Inflammatory macrophage (primary cell): ENCODE measurements around the gene NFATC3.

Experiments
- DNase-seq, 2 donors: peaks; one replicate each; pipeline ENCODE4 v3.0.0-alpha.2; 2020 to 2022
- total RNA-seq, 18 experiments: gene quantifications; one replicate each; lab custom pipeline; 2026; ENCODE audit warnings: mixed read lengths in 6 of 18, inconsistent platforms in 2 of 18; lab: John Stamatoyannopoulos, UW

Gene NFATC3
- 22.3 to 168 (median 74.3) reads per million in 18 experiments for total RNA-seq

DNA sequence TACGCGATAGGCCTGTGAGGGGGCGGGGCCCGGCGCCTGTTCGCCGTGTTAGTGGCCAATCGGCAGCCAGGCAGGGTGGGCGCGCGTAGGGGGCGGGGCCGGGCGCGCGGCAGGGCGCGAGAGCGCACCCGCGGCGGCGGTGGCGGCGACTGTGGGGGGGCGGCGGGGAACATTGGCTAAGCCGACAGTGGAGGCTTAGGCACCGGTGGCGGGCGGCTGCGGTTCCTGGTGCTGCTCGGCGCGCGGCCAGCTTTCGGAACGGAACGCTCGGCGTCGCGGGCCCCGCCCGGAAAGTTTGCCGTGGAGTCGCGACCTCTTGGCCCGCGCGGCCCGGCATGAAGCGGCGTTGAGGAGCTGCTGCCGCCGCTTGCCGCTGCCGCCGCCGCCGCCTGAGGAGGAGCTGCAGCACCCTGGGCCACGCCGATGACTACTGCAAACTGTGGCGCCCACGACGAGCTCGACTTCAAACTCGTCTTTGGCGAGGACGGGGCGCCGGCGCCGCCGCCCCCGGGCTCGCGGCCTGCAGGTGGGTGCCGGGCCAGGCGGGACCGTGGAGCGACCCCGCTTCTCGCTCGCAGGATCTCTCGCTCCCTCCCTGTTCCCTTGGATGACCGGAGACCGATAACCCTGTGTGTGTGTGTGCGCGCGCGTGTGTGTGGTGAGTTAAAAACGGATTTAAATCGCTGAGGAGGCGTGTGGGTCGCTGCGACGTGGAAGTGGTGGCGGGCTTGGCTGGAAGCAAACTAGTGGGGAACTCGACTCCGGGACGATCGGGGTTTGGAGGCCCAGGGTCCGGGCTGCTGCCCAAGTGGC is at the start of gene NFATC3:
TSS of gene NFATC3 (plus strand) at position 112 of the 813 bp plus-strand sequence. CDS start at position 424, 312 bp downstream.
- DNase-seq: peak; percentile 98 to 99

DNA sequence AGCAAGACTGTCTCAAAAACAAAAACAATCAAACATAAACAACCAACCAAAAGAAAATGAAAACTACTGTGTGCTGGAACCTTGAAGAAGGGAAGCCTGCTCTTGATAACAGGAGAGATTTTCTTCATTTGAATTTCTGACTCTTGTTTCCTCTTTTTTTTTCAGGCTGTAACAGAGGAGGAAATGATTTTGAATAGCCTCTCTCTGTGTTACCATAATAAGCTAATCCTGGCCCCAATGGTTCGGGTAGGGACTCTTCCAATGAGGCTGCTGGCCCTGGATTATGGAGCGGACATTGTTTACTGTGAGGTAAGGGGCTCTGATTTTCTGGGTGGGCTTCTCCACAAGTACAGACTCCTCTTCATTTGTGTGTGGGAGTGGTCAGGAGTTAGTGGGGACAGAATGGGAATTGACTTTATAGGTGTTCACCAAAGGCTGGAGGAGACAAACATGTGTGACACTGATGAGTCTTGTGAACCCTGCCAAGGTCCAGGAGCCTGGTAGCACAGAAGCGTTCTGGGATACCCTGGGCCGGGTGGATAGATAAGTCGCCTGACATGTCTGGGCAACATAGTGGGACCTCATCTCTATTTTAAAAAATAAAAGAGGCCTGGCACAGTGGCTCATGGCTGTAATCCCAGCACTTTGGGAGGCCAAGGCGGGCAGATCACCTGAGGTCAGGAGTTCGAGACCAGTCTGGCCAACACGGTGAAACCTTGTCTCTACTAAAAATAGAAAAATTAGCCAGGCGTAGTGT is 47.2 kb upstream of the NFATC3 start:
- DNase-seq: peak; percentile 9 to 36

DNA sequence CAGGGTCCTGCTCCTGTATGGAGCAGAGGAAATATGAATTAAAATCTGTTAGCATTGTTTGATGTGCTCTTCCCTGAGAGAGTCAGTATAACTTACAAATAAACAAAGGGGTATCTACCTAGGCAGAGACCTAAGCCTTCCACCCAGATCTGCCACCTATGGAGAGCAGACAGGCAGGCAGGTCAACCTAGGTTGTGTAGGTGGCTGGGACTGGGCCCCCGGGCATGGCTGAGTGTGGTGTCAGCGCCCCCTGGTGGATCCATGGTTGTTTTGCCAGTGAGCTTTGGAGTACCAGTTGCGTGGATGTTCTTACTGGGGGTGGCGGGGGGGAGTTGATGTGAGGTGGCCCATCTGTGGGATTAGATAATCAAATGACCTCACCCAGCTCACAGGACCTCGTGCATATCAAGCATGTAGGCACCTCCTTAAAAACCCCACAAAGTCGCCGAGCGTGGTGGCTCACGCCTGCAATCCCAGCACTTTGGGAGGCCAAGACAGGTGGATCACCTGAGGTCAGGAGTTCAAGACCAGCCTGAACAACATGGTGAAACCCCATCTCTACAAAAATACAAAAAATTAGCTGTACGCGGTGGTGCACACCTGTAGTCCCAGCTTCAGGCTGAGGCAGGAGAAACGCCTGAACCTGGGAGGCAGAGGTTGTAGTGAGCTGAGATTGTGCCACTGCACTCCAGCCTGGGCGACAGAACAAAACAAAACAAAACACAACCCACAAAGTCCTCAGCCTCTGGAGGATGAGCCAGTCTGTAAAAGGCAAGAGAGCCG is 44.5 kb upstream of the NFATC3 start:
- DNase-seq: peak; percentile 71 to 74

DNA sequence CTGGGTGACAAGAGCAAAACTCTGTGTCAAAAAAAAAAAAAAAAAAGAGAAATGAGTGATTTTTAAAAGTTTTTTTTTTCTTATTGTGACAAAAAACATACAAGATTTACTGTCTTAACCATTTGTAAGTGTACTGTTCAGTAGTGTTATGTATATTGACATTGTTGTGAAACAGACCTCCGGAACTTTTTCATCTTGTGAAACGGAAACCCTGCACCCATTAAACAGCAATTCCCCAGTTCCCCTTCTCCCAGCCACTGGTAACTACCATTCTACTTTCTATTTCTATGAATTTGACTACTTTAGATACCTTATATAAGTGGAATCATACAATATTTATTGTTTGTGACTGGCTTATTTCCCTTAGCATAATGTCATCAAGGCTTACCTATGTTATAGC is 43.4 kb upstream of the NFATC3 start:
- peak; percentile 51 to 74 for DNase-seq

DNA sequence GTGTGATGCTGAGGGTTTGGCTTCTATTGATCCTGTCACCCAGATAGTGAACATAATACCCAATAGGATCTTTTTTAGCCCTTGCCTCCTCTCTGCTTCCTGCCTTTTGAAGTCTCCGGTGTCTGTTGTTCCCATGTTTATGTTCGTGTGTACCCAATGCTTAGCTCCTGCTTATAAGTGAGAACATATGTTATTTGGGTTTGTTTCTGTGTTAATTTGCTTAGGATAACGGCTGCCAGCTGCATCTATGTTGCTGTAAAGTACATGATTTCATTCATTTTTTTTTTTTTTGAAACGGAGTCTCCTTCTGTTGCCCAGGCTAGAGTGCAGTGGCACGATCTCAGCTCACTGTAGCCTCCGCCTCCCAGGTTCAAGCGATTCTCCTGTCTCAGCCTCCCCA is 39.1 kb upstream of the NFATC3 start:
- no peak for DNase-seq

DNA sequence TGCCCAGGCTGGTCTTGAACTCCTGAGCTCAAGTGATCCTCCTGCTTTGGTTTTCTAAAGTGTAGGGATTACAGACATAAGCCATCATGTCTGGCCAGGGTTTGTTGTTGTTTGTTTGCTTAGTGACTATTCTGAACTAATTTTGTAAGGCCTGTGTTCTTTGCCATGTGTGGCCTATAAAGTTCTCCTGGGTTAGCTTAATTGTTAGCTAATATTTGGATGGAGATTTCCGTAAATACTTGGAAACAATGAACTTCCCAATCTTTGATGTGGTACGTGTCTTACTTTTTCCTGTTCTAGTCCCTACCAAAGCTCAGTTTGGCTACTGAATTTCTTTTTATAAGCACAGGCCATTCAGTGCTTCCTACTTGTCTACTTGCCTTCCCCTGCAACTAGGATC is 37.2 kb upstream of the NFATC3 start:
- DNase-seq: no peak

DNA sequence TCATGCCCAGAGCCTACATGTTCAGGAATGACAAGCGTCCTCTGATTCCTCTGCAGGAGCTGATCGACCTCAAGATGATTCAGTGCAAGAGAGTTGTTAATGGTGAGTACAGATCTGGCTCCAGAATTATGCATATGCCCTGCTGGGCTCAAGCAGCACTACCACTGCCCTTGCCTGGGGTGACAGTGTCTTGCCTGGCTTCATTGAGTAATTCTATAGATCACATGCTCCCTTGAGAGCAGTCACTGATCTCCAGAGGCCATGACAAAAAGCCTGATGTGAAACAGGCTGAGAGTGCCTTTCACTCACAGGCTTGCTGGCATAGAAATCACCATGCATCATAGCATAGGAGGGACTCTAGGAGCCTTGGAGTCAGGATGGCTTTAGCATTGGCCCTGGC is 35.7 kb upstream of the NFATC3 start:
- peak; percentile 78 to 79 for DNase-seq

DNA sequence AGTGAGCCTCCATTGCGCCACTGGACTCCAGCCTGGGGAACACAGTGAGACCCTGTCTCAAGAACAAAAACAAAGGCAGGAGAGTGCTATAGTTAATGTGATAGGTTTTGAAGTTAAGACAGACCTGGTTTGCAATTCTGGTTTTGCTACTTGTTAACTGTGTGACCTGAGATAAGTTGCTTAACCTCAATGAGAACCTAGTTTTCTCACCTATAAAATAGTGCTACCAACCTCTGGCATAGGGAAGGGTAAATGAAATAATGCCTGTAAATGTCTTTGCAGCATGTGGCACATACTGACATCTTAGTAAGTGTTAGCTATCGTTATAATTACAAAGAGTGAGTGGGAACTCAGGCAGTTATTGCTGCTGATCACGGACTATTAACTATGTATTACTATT is 29.8 kb upstream of the NFATC3 start:
- DNase-seq: no peak

DNA sequence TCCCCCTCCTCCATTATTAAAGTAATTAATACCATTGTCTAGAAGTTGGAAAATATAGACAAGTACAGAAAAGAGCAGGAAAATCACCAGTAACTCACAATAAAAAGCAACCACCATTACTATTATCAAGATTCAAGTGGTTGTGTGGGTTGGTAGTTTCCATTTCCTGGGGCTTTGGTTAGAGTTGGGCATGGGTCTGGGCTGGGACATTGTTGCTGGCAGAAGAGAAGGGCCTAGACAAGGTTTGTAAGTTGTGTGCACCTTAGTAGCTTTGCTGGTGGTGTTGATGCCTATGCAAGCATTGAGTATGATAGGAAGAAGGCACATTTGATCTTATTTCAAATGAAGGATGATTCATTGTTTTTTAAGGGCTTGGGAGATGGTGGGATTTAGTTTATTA is 25.4 kb upstream of the NFATC3 start:
- no peak for DNase-seq

DNA sequence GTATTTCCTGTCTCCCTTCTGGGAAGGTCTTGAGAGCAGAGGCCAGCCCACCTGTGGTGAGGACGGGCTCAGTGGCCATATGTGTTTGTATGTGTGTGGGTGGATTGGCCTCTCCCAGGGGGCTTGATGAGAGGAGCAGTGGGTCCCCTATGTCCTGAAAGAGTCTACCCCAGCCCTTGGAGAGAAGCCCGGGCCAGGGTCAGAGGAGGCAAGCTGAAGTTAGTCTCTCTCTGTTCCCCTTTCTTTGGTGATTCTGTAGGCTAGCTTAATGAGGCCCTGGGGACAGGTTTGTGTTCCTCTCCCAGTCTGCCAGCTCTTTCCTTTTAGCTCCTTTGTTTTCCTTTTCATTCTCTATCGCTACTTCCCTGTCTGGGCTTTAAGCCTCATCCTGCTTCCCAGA is 23.8 kb upstream of the NFATC3 start:
- no peak for DNase-seq

DNA sequence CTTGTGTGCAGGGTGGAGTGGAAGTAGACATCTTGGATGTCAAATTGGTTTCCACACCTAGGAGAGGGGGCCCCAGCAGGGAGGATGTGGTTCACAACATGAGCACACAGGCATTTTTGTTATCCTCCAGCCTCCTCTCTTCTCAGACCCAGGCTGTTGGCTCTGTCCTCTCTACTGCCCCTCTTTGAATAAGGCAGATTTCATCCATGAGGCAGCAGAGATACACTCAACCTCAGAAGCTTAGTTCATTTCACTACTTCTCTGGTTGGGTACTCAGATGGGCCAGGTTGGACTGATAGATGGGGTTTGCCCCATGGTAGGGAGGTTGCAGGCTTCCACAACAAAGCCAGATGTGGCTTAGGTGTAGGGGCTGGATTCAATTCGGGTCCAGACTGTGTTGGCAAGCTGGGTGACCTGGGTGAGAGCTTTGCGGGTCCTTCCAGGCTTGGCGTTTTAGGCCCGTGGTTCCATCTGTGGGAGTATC is 22.2 kb upstream of the NFATC3 start:
- no peak for DNase-seq

DNA sequence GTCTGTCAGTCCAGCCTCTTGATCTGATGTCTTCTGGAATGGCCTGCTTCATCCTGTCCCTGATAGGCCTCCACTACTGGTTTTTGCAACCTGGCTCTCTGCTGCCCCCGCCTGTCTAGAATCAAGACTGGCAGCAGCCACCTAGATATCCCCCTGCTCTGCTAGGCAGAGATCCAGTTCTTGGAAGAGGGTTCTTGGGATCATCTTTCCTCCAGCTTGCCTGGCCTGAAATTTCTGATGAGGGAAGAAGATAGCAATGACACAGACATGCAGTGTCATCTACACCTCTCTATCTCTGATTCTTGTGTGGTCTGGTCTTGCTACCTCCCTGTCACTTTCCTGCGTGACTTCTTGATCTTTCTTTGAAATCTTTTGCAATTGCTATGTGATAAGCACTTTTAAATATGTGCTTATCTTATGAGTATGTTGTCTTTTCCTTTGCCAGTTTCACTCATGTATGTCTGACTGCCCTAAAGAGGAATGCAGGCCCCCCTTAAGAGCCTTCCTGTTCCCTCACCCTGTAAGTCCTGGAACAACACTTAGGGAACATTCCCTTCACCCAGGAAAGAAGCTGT is 20.3 kb upstream of the NFATC3 start:
- peak; percentile 77 for DNase-seq

DNA sequence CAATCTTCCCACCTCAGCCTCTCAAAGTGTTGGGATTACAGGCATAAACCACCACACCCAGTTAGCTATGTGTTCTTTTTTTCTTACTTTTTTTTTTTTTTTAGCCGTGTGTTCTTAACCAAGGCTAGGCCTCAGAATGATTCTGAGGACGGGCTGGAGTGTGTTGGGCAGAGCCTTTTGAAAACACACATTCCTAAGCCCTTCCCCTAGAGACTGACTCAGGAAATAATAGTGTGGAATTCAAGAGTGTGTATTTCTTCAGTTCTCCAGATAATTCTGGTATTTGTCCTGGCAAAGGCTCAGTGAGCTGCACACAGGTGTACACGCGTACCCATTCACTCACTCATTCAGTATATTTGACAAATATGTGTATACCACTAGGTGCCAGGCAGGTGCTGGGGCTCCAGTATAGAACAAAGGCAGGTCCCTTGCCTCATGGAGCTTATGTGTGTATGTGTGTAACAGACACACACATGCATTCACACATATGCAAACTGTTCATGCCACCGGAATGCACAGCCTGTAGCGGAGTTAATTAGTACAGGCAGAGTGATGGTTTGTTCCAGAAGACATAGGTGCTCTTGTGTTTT is 19.4 kb upstream of the NFATC3 start:
- DNase-seq: no peak

DNA sequence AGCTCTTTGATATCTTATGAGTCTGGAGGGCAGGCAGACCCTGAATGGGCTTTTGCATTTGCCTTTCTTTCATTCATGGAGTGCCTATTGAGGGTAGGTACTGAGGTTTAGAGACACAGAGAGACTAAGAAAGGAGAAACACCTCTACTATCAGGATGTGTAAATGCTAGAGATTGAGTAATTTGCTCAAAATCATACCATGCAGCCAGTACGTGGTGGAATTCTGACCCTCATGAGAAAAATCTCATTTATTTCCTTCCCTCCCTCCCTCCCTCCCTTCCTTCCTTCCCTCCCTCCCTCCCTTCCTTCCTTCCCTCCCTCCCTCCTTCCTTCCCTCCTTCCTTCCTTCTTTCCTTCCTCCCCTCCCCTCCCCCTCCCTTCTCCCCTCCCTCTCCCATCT is 18.4 kb upstream of the NFATC3 start:
- DNase-seq: no peak

DNA sequence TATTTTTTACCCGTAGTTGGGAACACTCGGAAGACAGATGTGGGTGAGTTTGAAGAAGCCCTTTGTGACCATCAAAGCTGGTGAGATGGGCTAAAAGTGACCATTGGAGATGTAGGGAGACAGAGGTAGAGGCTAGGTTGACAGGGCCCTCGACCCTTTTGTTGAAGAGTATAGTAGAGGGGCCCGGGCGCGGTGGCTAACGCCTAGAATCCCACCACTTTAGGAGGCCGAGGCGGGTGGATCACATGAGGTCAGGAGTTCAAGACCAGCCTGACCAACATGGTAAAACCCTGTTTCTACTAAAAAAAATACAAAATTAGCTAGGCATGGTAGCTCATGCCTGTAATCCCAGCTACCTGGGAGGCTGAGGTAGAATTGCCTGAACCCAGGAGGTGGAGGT is 16.2 kb upstream of the NFATC3 start:
- no peak for DNase-seq

DNA sequence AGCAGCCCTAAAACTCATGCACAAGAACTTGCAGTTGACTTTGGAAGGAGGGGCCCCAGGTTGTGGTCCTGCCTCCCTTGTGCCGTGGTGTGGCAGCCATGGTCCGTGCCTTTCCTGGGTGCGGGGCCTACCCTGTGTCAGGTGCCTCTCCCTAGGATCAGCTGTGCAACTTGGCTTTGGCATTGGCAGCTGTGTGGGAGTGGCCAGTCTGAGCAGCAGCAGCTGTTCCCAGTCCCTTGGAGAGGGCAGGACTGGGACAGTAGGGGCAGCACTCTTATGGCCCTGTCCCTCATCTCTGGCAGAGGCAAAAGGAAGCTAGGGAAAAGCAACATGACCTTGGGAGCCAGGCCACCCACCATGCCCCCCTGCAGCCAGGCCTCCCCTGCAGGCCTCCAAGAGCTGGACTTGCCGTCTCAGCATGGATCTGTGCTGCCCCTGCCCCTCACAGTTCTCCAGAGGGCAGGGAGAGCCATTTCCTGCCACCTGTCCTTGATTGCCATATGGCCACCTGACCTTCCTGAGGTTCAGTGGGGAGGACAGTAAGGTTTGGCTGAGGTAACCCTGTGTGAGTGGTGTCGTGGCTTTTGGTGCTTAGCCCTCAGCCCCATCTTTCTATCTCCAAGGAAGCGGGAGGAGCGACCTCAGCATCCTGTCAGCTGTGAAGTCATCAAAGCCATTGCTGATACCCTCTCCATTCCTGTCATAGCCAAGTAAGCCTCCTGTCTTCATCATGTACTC is 15.5 kb upstream of the NFATC3 start:
- DNase-seq: no peak

DNA sequence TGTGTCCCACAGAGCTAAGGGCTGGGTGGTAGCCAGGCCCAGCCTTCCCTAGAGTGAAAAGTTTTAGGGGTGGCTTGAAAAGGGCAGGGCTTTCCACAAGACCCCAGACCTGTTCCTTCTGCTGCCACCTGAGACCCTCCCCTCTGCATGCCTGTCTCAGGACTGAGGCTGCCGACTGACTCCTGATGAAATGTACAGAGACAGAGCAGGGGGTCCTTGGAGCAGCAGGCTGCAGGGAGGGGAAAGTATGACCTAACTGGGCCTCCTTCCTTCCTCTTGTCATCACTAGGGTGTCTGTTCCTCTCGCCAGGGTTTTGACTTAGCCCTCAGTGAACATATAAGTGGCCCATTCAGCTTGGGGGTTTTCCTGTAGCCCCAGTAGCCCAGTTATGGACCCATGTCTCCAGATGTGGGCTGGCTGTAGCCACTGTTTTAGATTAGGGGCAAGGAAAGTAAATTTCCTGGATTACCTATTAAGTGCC is 14.9 kb upstream of the NFATC3 start:
- DNase-seq: no peak

DNA sequence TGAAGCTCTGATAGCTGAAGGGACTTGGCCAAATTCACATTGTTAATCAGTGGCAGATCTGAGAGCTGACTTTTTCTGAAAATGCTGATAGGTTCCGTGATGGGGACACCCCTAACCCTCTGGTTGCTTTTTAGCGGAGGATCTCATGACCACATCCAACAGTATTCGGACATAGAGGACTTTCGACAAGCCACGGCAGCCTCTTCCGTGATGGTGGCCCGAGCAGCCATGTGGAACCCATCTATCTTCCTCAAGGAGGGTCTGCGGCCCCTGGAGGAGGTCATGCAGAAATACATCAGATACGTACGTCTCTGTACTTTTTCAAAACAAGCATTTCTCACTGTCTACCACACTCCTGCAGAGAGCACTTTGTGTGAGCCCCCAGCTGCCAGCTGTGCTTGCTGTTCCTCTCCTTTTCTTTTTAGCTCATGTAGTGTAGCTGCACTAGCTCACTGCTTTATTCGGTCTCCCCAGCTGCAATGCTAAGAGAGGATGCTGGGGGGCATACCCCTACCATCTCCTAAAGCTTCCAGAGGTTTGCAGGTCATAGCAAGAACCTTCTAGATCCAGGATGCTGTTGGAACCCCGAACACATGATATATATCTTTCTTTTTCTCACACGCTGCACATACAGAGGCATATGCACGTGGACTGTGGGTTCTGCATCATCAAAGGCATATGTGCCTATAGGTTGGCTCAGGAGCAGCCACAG is 14.2 kb upstream of the NFATC3 start:
- DNase-seq: no peak

DNA sequence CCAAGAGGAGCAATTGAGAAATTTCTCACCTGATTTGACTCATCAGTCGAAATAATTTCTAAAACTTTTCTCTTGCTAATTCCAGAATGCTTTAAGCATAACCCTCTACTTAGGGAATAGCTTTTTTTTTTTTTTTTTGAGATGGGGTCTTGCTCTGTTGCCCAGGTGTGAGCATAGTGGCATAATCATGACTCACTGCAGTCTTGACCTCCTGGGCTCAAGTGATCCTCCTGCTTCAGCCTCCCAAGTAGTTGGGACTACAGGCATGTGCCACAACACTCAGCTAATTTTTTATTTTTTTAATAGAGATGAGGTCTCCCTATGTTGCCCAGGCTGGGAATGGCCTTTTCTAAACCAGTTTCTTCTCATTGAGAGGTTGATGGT is 13.7 kb upstream of the NFATC3 start:
- DNase-seq: no peak

DNA sequence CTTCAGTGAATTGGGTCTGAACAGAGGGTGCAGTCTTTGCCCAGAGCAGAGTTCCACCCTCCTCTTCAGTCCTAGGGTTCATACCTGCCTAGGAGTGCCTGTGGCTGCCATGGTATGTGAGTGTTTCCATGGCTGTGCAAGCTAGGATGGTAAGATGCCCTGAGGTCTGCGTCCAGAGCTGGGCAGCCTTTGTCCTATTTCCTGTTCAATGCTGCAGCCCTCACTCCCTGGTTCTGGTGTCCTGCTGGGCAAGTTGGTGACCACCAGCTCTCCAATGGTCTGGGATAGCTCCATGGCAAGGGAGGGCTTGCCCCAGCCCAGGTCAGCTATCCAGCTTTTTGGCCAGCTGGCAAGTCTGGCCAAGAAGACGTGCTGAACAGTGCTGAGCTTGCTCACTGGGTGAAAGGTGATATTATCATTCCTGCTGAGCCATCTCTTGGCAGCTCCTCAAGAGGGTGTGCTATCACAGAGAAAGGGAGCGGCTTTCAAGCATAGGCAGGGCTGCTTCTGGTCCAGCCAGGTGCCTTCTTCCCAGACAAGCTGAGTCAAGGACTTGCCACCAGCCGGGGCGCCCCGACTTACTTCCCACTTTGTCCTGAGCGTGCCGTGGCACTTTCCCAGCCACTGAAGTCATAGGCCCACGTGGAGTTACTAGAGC is 13.0 kb upstream of the NFATC3 start:
- peak in 1 of 2 donors; percentile 13 for DNase-seq
